Ishikawa (cell line): ENCODE results near the gene NME7.

Experiments used
- CREB1 ChIP-seq: IDR thresholded peaks from 2 replicates; pipeline ENCODE4 v1.6.1; 2012; ENCODE audit warnings: low read depth
- EGR1 ChIP-seq: IDR thresholded peaks from 2 replicates; pipeline ENCODE4 v1.6.1; 2012
- EP300 ChIP-seq: IDR thresholded peaks from 2 replicates; pipeline ENCODE4 v1.6.1; 2012; ENCODE audit warnings: borderline replicate concordance
- RAD21 ChIP-seq: IDR thresholded peaks from 2 replicates; pipeline ENCODE4 v1.6.1; 2012; ENCODE audit warnings: low read depth
- TAF1 ChIP-seq: IDR thresholded peaks from 2 replicates; pipeline ENCODE4 v1.6.1; 2012; ENCODE audit warnings: low read depth, mild to moderate bottlenecking
- TEAD4 ChIP-seq: IDR thresholded peaks from 2 replicates; pipeline ENCODE4 v1.6.1; 2012
- YY1 ChIP-seq: IDR thresholded peaks from 2 replicates; pipeline ENCODE4 v1.6.1; 2012; ENCODE audit warnings: low read depth

DNA sequence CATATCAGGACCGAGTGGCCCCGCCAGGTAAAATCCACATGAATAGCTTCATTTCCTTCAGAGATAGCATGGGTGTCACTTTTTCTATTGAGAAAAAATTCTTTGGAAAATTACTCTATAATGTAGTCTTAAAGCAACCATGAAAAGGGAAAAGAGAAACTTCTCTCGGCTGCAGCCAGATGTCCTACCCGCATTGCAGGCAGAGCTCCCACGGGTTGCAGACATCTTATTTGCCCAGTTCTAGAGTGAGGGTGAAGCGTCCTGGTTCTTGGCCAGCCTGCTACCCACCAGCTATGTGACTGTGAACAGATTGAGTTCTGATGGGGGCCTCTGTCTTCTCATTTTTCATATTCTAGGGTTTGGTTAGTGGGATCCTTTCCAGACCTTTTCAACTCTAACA is 256.1 kb downstream of the NME7 start:
- TF ChIP-seq EP300 = no peak
- no peak for TF ChIP-seq RAD21
- TF ChIP-seq TEAD4 = no peak
- no peak for TF ChIP-seq EGR1
- no peak for TF ChIP-seq TAF1
- TF ChIP-seq YY1 = no peak
- no peak for TF ChIP-seq CREB1
